GM12878 (cell line): ENCODE results near the gene SYCN. TPM values are rescaled to one million over a fixed set of nuclear protein-coding genes. Genes with fewer than 3 reads are reported as not detected.

Experiments used
- ATAC-seq: fragments of 200-7000 bp; cut with Tn5 transposase; 3 replicates; pipeline ENCODE4 v1.9.1; 2020; ENCODE audit warnings: mild to moderate bottlenecking, moderate library complexity
- BruUV-seq: library from RNA; stranded (reverse); fragments of 400-500 nt; replicated peaks from 2 replicates; lab custom pipeline; 2021; lab: Mats Ljungman, UMichigan
- CTCF ChIA-PET: fragments of 300-600 bp; sonication (Branson Sonifier 250); formaldehyde crosslinking; extraction: SDS; loops from one replicate; lab custom pipeline; 2021; ENCODE audit warnings: inconsistent platforms; lab: Yijun Ruan, JAX
- POLR2A ChIA-PET: fragments of 350-600 bp; formaldehyde crosslinking; extraction: SDS; loops from one replicate; lab custom pipeline; 2021; ENCODE audit warnings: inconsistent platforms; lab: Charles Lee
- RAD21 ChIA-PET: fragments of 300-600 bp; sonication (Branson Sonifier 250); formaldehyde crosslinking; loops from one replicate; lab custom pipeline; 2023; ENCODE audit warnings: antibody characterized with exemption; ENCODE audit not compliant: unreplicated experiment; lab: Charles Lee
- SMC1A ChIA-PET: fragments of 300-600 bp; sonication (Branson Sonifier 250); formaldehyde crosslinking; loops from one replicate; lab custom pipeline; 2023; ENCODE audit not compliant: unreplicated experiment, uncharacterized antibody; lab: Charles Lee
- DNase-seq: peaks from one replicate; pipeline ENCODE4 v3.0.0-alpha.2; 2011; ENCODE audit warnings: low read depth, low spot score
- FAIRE-seq: peaks from 3 replicates; lab custom pipeline; 2011; peaks lifted over from hg19 to GRCh38; lab: Jason Lieb, UNC
- H2AFZ ChIP-seq: 2 replicates; pipeline ENCODE4 v1.6.0; 2011; ENCODE audit warnings: low read depth, low read length, control low read depth; ENCODE audit not compliant: control insufficient read depth
- H3K27ac ChIP-seq: 2 replicates; pipeline ENCODE4 v1.5.1; 2011; ENCODE audit warnings: control low read depth; ENCODE audit not compliant: control insufficient read depth, insufficient read depth
- H3K27me3 ChIP-seq, 2 experiments: replicated peaks in 1 of 2; 2 replicates each; pipeline versions ENCODE4 v1.6.0 to v1.6.1; 2011; ENCODE audit warnings: low read length in 1 of 2; ENCODE audit not compliant: control insufficient read depth in 2 of 2, insufficient read depth in 2 of 2
- H3K36me3 ChIP-seq, 2 experiments: 2 replicates each; pipeline ENCODE4 v1.5.1; 2011; ENCODE audit warnings: low read length in 1 of 2; ENCODE audit not compliant: control insufficient read depth in 2 of 2, insufficient read depth in 2 of 2
- H3K4me1 ChIP-seq: 2 replicates; pipeline ENCODE4 v1.6.1; 2011; ENCODE audit warnings: mild to moderate bottlenecking, low read length, moderate library complexity, mixed read lengths; ENCODE audit not compliant: control insufficient read depth, insufficient read depth
- H3K4me2 ChIP-seq: 2 replicates; pipeline ENCODE4 v1.6.0; 2011; ENCODE audit warnings: control low read depth; ENCODE audit not compliant: control insufficient read depth, insufficient read depth
- H3K4me3 ChIP-seq: fragments of 200-600 bp; sonication (generic); 2 replicates; pipeline ENCODE4 v1.5.1; 2016
- H3K79me2 ChIP-seq: 2 replicates; pipeline ENCODE4 v1.6.0; 2011; ENCODE audit warnings: low read length; ENCODE audit not compliant: control insufficient read depth, insufficient read depth
- H3K9ac ChIP-seq: 2 replicates; pipeline ENCODE4 v1.8.0; 2011; ENCODE audit warnings: low read length, control low read depth, mixed read lengths; ENCODE audit not compliant: control insufficient read depth, insufficient read depth
- H3K9me3 ChIP-seq: replicated peaks from 3 replicates; pipeline ENCODE4 v1.5.1; 2011; ENCODE audit warnings: mild to moderate bottlenecking, low read length; ENCODE audit not compliant: control insufficient read depth, insufficient read depth
- H4K20me1 ChIP-seq: 2 replicates; pipeline ENCODE4 v1.6.0; 2011; ENCODE audit not compliant: control insufficient read depth, insufficient read depth
- NFYB ChIP-seq: IDR thresholded peaks from 2 replicates; pipeline ENCODE4 v1.6.1; 2011; ENCODE audit warnings: low read depth, mild to moderate bottlenecking, low read length, improper control_type of control experiment, moderate library complexity; ENCODE audit not compliant: insufficient read depth
- RELB ChIP-seq: fragments of 450-650 bp; IDR thresholded peaks from 2 replicates; pipeline ENCODE4 v1.6.1; 2017; ENCODE audit warnings: low read depth, mild to moderate bottlenecking, moderate library complexity
- SMAD1 ChIP-seq: fragments of 450-650 bp; IDR thresholded peaks from 2 replicates; pipeline ENCODE4 v1.6.1; 2018; ENCODE audit warnings: mild to moderate bottlenecking, low read depth; ENCODE audit not compliant: partially characterized antibody
- STAT1 ChIP-seq: fragments of 450-650 bp; conservative IDR thresholded peaks from 2 replicates; pipeline ENCODE4 v1.6.1; 2014; ENCODE audit warnings: antibody characterized with exemption, mild to moderate bottlenecking
- WGBS: methylation state at CpG from one replicate; pipeline ENCODE4 v1.1.6; 2016; ENCODE audit warnings: low lambda C conversion rate; ENCODE audit not compliant: insufficient replicate concordance, insufficient coverage; ENCODE audit errors: missing lambda C conversion rate; 5-methylcytosine and 5-hydroxymethylcytosine counted together
- in situ Hi-C: fragments of 300-500 bp; cut with MboI; formaldehyde crosslinking; loops from 9 replicates; pipeline ENCODE4 v1.14.3; 2018; ENCODE audit warnings: mixed read lengths
- intact Hi-C: fragments of 100-400 bp; cut with micrococcal nuclease; formaldehyde crosslinking; loops from one replicate; pipeline ENCODE4 v1.14.2; 2022; ENCODE audit not compliant: unreplicated experiment
- polyA plus RNA-seq, 11 experiments: library from polyadenylated mRNA; depleted of rRNA in 4 of 11; unstranded in 6 of 11; stranded (reverse) in 5 of 11; fragments of >200 nt; fragmentation: Nextera tagmentation in 4 of 11; fragmentation: Illumina TruSeq in 1 of 11; extraction: Ambion mirVana in 4 of 11; extraction: Trizol in 1 of 11; gene quantifications; 1 replicate in 1 of 11; 2 replicates in 10 of 11; pipeline versions ENCODE4 v1.2.1 to v1.2.3, GENCODE V29; 2011 to 2016; ENCODE audit warnings: inconsistent platforms in 2 of 11, missing spikeins in 2 of 11, low read depth in 1 of 11
- total RNA-seq, 4 experiments: library from RNA; depleted of rRNA in 3 of 4; stranded (reverse); fragments of >200 nt in 3 of 4; fragmentation: Illumina TruSeq in 1 of 4; extraction: Trizol in 1 of 4; gene quantifications; 2 replicates each; pipeline versions ENCODE4 v1.2.1 to v1.2.3, GENCODE V29; 2013 to 2021

The SYCN gene
- total and polyA plus RNA-seq, 10 of the 15 experiments (the other 5 are each of a cell fraction or from before 2014, with no cell fraction given), result 0.54 TPM; not detected in 9

DNA sequence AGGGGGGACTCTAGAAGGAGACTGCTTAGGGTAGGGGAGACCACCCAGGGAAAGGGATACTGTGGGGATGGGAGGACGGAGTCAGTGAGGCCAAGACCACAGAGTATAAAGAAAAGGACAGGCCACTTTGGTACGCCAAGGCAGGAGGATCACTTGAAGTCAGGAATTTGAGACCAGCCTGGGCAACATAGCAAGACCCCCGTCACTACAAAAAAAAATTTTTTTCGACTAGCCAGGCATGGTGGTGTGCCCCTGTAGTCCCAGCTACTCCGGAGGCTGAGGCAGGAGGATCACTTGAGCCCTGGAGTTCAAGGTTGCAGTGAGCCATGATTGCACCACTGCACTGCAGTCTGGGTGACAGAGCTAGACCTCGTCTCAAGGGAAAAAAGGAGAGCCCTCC is 34.1 kb upstream of the SYCN start:
- H3K36me3 ChIP-seq, result no peaks in the 10 kb centered on the region
- ChIA-PET CTCF (interaction anchor here (1.2 kb wide), 1 partner anchor 90 kb away, joined by 4 read pairs; no protein-coding TSS in a partner anchor), RAD21 (interaction anchor here (0.6 to 1.1 kb wide), 3 partner anchors 90 to 1892 kb away, joined by 3 to 4 read pairs (median 3); no protein-coding TSS in a partner anchor)
- intact Hi-C loops, result no loop called here
- 45% methylated on average over 6 of the region's 6 CpGs for WGBS
- TF ChIP-seq STAT1 (no peak), SMAD1 (no peak), NFYB (no peak), RELB (no peak)
- TF ChIP-seq, all 136 proteins: peak for 0
- BruUV-seq, result no TSS peak
- peak overlapping the region; percentile 32 for H3K27ac ChIP-seq
- peak overlapping the region; percentile 59; the same call in 1 of the 2 replicates for H3K4me2 ChIP-seq
- no peaks in the 10 kb centered on the region for H3K9me3 ChIP-seq
- ATAC-seq (no peak), DNase-seq (no peak), FAIRE-seq (no peak)
- no peaks in the 10 kb centered on the region for H3K27me3 ChIP-seq
- H3K79me2 ChIP-seq, result no peaks in the 10 kb centered on the region
- no peaks in the 10 kb centered on the region for H4K20me1 ChIP-seq
- H2AFZ ChIP-seq, result peak overlapping the region; percentile 88
- ChIA-PET SMC1A (no interaction called here), POLR2A (interaction anchor here (0.9 kb wide), 1 partner anchor 198 kb away, joined by 3 read pairs; the partner anchor contains the start of gene RPS16)
- 0 out of 2 replicates have a peak overlapping the region, but pooled peaks have one; percentile 47 for H3K4me3 ChIP-seq
- in situ Hi-C loops, result no loop called here
- peaks cover 7% of the 10 kb centered on the region for H3K4me1 ChIP-seq
- H3K9ac ChIP-seq, result no peak overlapping the region; the same call in 1 of the 2 replicates
